Right ventricle myocardium superior (tissue), 1 donor: ENCODE results near the gene TMA7. TPM values are rescaled to one million over a fixed set of nuclear protein-coding genes. Genes with fewer than 3 reads are reported as not detected.
A peak's percentile ranks its signal among the peaks of the same experiment; 100 is the strongest.

Experiments
- ATAC-seq: fragments of 200-7000 bp; cut with Tn5 transposase; one replicate; pipeline ENCODE4 v1.9.1; 2020; ENCODE audit warnings: mild to moderate bottlenecking; ENCODE audit not compliant: poor library complexity
- DNase-seq: peaks from one replicate; pipeline ENCODE4 v3.0.0-alpha.2; 2020
- intact Hi-C: fragments of 100-400 bp; cut with DNase I; formaldehyde crosslinking; loops from one replicate; pipeline ENCODE4 v1.11.2; 2022
- total RNA-seq: library from RNA; stranded (reverse); fragmentation: NEBNext Ultra II Directional; extraction: Animal tissue kit (Norgen Biotek cat#: 25700); gene quantifications from one replicate; pipeline ENCODE4 v1.2.1, GENCODE V29; 2021
- donor health status: DM: no; HTN: yes; CAD: no; lungs with severe emphysema.

Gene TMA7
- total RNA-seq, 1 donor from 2014 or later = 237 TPM

GRCh38 chr3:48406443-48407431 is 33.3 kb upstream of the TMA7 start:
- DNase-seq = peak; percentile 15
- intact Hi-C loops = no loop called here
- no peak for ATAC-seq

- intact Hi-C loops = no loop called here
- ATAC-seq (no peak), DNase-seq (no peak)
These were observed 32.4 kb upstream of the TMA7 start for GRCh38 chr3:48407542-48408099.

GRCh38 chr3:48408823-48409281 is 31.2 kb upstream of the TMA7 start:
- DNase-seq = no peak
- intact Hi-C loops = no loop called here
- no peak for ATAC-seq

GRCh38 chr3:48409291-48410201 is 30.5 kb upstream of the TMA7 start:
- peak; percentile 27 for DNase-seq
- intact Hi-C loops = no loop called here
- ATAC-seq = no peak

- intact Hi-C loops = no loop called here
- ATAC-seq (no peak), DNase-seq (no peak)
These were observed 29.6 kb upstream of the TMA7 start for GRCh38 chr3:48410205-48411040.

GRCh38 chr3:48411041-48411588 is 28.9 kb upstream of the TMA7 start:
- DNase-seq (no peak), ATAC-seq (no peak)
- intact Hi-C loops = no loop called here

- intact Hi-C loops = no loop called here
- DNase-seq (peak; percentile 13), ATAC-seq (no peak)
These were observed 28.3 kb upstream of the TMA7 start for GRCh38 chr3:48411606-48412374.

GRCh38 chr3:48412375-48413001 is 27.6 kb upstream of the TMA7 start:
- ATAC-seq = no peak
- DNase-seq = peak; percentile 34
- intact Hi-C loops = no loop called here

- no peak for ATAC-seq
- intact Hi-C loops = no loop called here
- no peak for DNase-seq
These were observed 27.0 kb upstream of the TMA7 start for GRCh38 chr3:48413086-48413485.

GRCh38 chr3:48413611-48414010 is 26.4 kb upstream of the TMA7 start:
- ATAC-seq (no peak), DNase-seq (no peak)
- intact Hi-C loops = no loop called here

- DNase-seq = peak; percentile 43
- intact Hi-C loops = no loop called here
- ATAC-seq = no peak
These were observed 25.4 kb upstream of the TMA7 start for GRCh38 chr3:48414376-48415250.

GRCh38 chr3:48415251-48415953 is 24.7 kb upstream of the TMA7 start:
- ATAC-seq (no peak), DNase-seq (peak; percentile 33)
- intact Hi-C loops = no loop called here

- DNase-seq = peak; percentile 21
- ATAC-seq = no peak
- intact Hi-C loops = no loop called here
These were observed 24.0 kb upstream of the TMA7 start for GRCh38 chr3:48416091-48416505.

- intact Hi-C loops = no loop called here
- DNase-seq = peak; percentile 17
- ATAC-seq = no peak
These were observed 23.5 kb upstream of the TMA7 start for GRCh38 chr3:48416546-48416945.

GRCh38 chr3:48417529-48418108 is 22.4 kb upstream of the TMA7 start:
- intact Hi-C loops = no loop called here
- no peak for ATAC-seq
- DNase-seq = no peak
